ENCODE measurements around the gene INTS1.

INTS1 gene

DNA sequence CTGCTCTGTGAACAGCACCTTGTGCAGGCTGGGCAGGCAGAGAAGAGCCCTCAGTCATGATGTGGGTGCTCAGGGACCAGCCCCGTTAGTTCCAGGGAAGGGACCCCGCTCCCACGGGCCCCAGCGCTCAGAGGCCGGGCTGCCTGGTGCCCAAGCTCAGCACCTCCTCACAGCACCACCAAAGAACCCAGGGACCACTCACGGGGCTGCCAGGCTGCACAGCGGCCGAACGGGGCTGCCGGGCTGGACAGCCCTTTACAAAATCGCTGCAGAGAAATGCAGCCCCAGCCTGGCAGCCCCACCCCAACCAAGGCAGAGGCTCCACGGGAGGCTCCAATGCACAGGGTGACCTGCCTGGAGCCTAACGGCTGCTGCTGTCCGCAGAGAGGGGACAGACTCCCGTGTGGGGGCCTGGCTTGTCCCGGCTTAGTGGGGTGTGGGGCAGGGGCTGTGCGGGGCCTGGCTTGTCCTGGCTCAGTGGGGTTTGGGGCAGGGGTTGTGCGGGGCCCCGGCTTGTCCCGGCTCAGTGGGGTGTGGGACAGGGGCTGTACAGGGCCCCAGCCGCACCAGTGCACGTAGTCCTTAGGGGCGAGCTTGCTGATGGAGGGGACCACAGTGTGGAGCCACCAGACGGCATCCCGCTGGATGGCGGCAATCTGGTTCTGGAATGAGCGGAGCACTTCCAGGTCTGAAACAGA, 9.2 kb downstream of the INTS1 start:
- Histone ChIP-seq H3K9ac (ENCODE audit: low read length) (no peak overlapping the region), H3K27ac (ENCODE audit: low read depth, low read length) (no peak overlapping the region), H3K36me3 (ENCODE audit: control insufficient read depth, insufficient read depth, low read length) (peaks cover 36% of the 10 kb centered on the region), H3K27me3 (ENCODE audit: control insufficient read depth, insufficient read depth, low read length) (no peaks in the 10 kb centered on the region), H3K4me3 (ENCODE audit: low read length) (no peak overlapping the region), H3K4me1 (ENCODE audit: control insufficient read depth, insufficient read depth, low read length) (no peaks in the 10 kb centered on the region)

DNA sequence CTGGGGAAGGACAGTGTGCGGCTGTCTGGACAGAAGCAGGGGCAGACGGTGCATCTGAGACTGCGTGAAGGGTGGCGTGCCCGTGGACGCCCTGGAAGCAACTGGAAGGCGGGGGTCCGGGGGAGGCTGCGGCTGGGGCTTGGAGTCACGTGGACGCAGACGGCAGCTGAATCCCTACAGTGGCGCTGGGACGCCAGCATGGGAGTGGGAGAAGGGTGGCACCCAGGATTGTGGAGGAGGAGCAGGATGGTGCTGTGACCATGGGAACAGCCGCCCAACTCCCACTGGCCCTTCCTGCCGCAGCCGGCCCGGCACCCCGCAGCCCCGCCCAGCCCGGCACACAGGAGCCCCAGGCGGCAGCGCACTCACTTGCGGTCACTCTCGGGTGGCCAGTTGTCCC, 9.7 kb downstream of the INTS1 start:
- H3K27ac ChIP-seq (ENCODE audit: low read depth, low read length), result no peak overlapping the region
- no peak overlapping the region for H3K9ac ChIP-seq (ENCODE audit: low read length)
- H3K36me3 ChIP-seq (ENCODE audit: control insufficient read depth, insufficient read depth, low read length), result peaks cover 37% of the 10 kb centered on the region

DNA sequence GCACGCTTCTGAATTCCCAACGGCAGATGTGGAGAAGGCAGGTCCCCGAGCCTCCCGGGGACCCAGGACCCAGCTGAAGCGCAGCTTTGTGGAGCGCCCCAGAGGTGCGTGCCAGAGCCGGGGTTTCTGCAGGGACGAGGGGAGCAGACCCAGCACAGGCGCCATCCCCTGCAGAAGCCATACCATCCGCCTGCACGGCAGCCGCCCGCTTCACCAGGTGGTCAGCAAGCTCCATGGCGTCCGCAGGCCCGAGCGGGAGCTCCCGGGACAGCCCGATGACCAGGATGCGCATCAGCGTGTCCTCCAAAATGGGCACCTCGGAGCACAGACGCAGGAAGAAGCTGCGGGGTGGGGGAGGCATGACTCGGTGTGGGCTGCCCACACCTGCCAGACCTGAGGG, 10.6 kb downstream of the INTS1 start:
- no peak overlapping the region for H3K4me3 ChIP-seq (ENCODE audit: low read length)
- H3K36me3 ChIP-seq (ENCODE audit: control insufficient read depth, insufficient read depth, low read length), result peaks cover 41% of the 10 kb centered on the region
- no peaks in the 10 kb centered on the region for H3K4me1 ChIP-seq (ENCODE audit: control insufficient read depth, insufficient read depth, low read length)
- no peak overlapping the region for H3K9ac ChIP-seq (ENCODE audit: low read length)
- H3K27me3 ChIP-seq (ENCODE audit: control insufficient read depth, insufficient read depth, low read length), result no peaks in the 10 kb centered on the region
- no peak overlapping the region for H3K27ac ChIP-seq (ENCODE audit: low read depth, low read length)

More for the DNA sequence above, 9.7 kb downstream of the INTS1 start:
- no peaks in the 10 kb centered on the region for H3K27me3 ChIP-seq (ENCODE audit: control insufficient read depth, insufficient read depth, low read length)
- no peaks in the 10 kb centered on the region for H3K4me1 ChIP-seq (ENCODE audit: control insufficient read depth, insufficient read depth, low read length)
- no peak overlapping the region for H3K4me3 ChIP-seq (ENCODE audit: low read length)

DNA sequence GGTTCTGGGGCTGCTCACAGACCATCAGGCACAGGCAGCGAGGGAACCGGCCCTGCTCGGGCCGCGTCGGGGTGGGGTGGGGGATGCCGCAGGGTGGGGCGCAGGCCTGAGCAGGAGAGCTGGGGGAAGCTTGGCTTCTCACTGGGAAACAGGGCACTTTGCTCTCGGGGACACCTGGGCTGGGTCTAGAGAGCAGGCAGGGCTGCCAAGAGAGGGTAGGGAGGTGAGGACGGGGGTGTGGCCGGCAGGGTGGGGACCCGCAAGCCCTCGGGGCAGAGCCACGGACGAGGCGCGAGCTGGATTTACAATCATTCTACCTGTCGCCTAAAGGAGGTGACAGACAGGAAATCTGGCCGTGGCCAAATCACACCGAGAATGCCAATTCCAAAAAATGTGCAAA, 11.1 kb downstream of the INTS1 start:
- Histone ChIP-seq H3K27ac (ENCODE audit: low read depth, low read length) (no peak overlapping the region), H3K36me3 (ENCODE audit: control insufficient read depth, insufficient read depth, low read length) (peaks cover 44% of the 10 kb centered on the region), H3K4me1 (ENCODE audit: control insufficient read depth, insufficient read depth, low read length) (no peaks in the 10 kb centered on the region), H3K27me3 (ENCODE audit: control insufficient read depth, insufficient read depth, low read length) (no peaks in the 10 kb centered on the region), H3K9ac (ENCODE audit: low read length) (no peak overlapping the region), H3K4me3 (ENCODE audit: low read length) (no peak overlapping the region)

DNA sequence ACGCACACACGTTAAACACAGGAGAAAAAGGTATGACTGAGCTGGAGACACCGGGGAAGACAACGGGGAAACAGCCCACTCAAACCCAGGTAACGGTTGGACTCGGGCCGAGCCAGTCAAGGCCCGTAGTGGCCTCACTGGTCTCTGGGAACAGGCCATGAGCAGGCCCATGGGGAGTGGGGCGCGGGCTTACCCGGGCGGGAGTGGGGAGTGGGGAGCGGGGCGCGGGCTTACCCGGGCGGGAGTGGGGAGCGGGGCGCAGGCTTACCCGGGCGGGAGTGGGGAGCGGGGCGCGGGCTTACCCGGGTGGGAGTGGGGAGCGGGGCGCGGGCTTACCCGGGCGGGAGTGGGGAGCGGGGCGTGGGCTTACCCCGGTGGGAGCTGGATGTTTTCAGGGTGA, 11.5 kb downstream of the INTS1 start:
- no peak overlapping the region for H3K4me3 ChIP-seq (ENCODE audit: low read length)
- no peaks in the 10 kb centered on the region for H3K4me1 ChIP-seq (ENCODE audit: control insufficient read depth, insufficient read depth, low read length)
- no peaks in the 10 kb centered on the region for H3K27me3 ChIP-seq (ENCODE audit: control insufficient read depth, insufficient read depth, low read length)
- H3K36me3 ChIP-seq (ENCODE audit: control insufficient read depth, insufficient read depth, low read length), result peaks cover 45% of the 10 kb centered on the region
- H3K27ac ChIP-seq (ENCODE audit: low read depth, low read length), result no peak overlapping the region
- no peak overlapping the region for H3K9ac ChIP-seq (ENCODE audit: low read length)

DNA sequence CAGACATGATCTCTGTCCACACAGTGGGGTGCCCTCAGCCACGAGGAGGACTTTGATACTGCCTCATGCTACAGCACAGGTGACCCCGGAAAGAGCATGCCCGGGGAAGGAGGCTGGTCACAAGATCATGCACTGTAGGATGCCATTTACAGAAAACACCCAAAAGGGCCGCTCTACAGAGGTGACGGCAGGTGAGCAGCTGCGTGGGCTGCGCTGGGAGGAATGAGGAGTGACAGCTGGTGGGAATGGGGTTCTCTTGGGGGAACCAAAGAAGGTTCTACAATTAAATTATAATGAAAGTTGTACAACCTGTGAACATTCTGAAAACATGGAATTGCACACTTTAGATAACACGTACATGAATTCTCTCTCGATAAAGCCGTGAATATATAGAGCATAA, 12.0 kb downstream of the INTS1 start:
- H3K4me3 ChIP-seq (ENCODE audit: low read length), result no peak overlapping the region
- no peaks in the 10 kb centered on the region for H3K4me1 ChIP-seq (ENCODE audit: control insufficient read depth, insufficient read depth, low read length)
- peaks cover 42% of the 10 kb centered on the region for H3K36me3 ChIP-seq (ENCODE audit: control insufficient read depth, insufficient read depth, low read length)
- H3K27ac ChIP-seq (ENCODE audit: low read depth, low read length), result no peak overlapping the region
- no peaks in the 10 kb centered on the region for H3K27me3 ChIP-seq (ENCODE audit: control insufficient read depth, insufficient read depth, low read length)
- no peak overlapping the region for H3K9ac ChIP-seq (ENCODE audit: low read length)

DNA sequence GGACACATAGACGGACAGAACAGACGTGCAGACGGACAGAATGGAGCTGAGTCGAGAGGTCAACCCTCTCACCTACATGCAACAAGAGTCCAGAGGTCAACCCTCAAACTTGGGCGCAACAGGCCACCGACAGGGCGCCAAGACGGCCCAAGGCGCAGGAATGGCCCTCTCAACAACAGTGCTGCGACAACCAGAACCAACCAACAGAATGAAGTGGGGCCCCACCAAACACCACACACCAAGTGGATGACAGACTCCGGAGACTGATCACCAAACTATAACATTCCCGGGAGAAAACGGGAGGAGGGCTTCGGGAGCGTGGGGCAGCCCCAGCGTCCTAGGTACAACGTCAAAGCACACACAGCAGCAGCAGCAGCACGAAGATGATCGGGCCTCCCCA, 13.4 kb downstream of the INTS1 start:
- H3K27me3 ChIP-seq (ENCODE audit: control insufficient read depth, insufficient read depth, low read length), result no peaks in the 10 kb centered on the region
- peaks cover 40% of the 10 kb centered on the region for H3K36me3 ChIP-seq (ENCODE audit: control insufficient read depth, insufficient read depth, low read length)
- H3K27ac ChIP-seq (ENCODE audit: low read depth, low read length), result no peak overlapping the region
- H3K4me3 ChIP-seq (ENCODE audit: low read length), result no peak overlapping the region
- H3K4me1 ChIP-seq (ENCODE audit: control insufficient read depth, insufficient read depth, low read length), result no peaks in the 10 kb centered on the region
- no peak overlapping the region for H3K9ac ChIP-seq (ENCODE audit: low read length)

DNA sequence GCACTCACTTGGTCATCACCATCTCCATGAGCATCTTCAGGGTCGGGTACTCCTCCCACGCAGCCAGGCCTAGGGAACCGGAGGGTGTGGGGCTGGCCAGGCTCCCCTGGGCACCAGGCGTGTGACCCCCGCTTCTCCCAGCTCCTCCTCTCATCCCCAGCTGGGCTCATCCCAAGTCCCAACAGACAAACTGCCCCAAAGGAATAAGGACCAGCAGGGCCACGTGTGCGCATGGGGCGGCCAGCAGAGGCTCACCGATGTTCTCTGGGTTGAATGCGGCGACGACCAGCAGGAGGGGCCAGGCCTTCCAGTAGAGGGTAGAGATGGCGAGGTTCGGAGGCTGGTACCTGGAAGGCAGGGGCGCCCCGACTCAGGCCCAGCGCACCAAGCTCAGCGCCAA, 14.9 kb downstream of the INTS1 start:
- H3K4me1 ChIP-seq (ENCODE audit: control insufficient read depth, insufficient read depth, low read length), result no peaks in the 10 kb centered on the region
- H3K27ac ChIP-seq (ENCODE audit: low read depth, low read length), result no peak overlapping the region
- H3K27me3 ChIP-seq (ENCODE audit: control insufficient read depth, insufficient read depth, low read length), result no peaks in the 10 kb centered on the region
- no peak overlapping the region for H3K4me3 ChIP-seq (ENCODE audit: low read length)
- peaks cover 47% of the 10 kb centered on the region for H3K36me3 ChIP-seq (ENCODE audit: control insufficient read depth, insufficient read depth, low read length)
- no peak overlapping the region for H3K9ac ChIP-seq (ENCODE audit: low read length)

DNA sequence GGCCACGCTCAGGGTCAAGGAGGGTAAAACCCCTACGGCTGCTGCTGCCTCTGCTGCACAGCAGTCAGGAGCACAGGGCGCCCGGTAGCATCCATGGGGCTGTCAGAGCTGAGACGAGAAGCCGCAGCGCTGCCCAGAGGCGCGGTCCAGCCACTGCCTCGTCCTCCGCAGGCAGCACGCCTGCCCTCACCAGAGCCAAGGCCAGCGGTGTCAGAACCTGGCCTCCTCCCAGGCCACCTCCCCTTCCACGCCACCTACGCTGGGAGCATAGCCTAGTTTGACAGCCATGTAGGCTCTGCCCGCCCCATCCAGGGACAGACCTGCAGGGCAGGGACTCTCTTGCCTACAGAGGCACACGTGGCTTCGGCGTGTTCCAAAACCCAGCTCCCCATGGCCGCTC, 16.2 kb downstream of the INTS1 start:
- H3K27me3 ChIP-seq (ENCODE audit: control insufficient read depth, insufficient read depth, low read length), result no peaks in the 10 kb centered on the region
- H3K36me3 ChIP-seq (ENCODE audit: control insufficient read depth, insufficient read depth, low read length), result peaks cover 55% of the 10 kb centered on the region
- no peak overlapping the region for H3K9ac ChIP-seq (ENCODE audit: low read length)
- no peak overlapping the region for H3K4me3 ChIP-seq (ENCODE audit: low read length)
- H3K4me1 ChIP-seq (ENCODE audit: control insufficient read depth, insufficient read depth, low read length), result no peaks in the 10 kb centered on the region
- no peak overlapping the region for H3K27ac ChIP-seq (ENCODE audit: low read depth, low read length)

DNA sequence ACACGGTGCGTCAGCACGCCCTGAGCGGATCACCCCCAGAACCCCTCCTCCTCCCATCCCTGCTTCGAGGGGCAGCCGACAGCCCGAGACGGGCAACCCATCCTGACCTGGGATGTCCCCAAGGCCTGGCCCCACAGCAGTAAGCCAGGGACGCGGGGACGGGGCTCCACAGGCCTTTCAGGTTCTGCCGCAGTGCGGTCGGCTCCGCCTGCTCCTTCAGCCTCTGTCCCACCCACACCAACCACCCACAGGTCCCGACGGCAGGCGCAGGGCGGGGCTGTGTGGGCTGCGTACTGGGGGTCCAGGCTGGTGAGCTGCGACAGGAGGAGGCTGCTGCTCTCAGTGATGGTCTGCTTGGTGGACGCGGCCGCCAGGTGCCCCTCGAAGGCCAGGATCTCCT, 16.7 kb downstream of the INTS1 start:
- no peak overlapping the region for H3K9ac ChIP-seq (ENCODE audit: low read length)
- H3K4me3 ChIP-seq (ENCODE audit: low read length), result no peak overlapping the region
- H3K27me3 ChIP-seq (ENCODE audit: control insufficient read depth, insufficient read depth, low read length), result no peaks in the 10 kb centered on the region
- peaks cover 60% of the 10 kb centered on the region for H3K36me3 ChIP-seq (ENCODE audit: control insufficient read depth, insufficient read depth, low read length)
- H3K27ac ChIP-seq (ENCODE audit: low read depth, low read length), result no peak overlapping the region
- H3K4me1 ChIP-seq (ENCODE audit: control insufficient read depth, insufficient read depth, low read length), result no peaks in the 10 kb centered on the region

DNA sequence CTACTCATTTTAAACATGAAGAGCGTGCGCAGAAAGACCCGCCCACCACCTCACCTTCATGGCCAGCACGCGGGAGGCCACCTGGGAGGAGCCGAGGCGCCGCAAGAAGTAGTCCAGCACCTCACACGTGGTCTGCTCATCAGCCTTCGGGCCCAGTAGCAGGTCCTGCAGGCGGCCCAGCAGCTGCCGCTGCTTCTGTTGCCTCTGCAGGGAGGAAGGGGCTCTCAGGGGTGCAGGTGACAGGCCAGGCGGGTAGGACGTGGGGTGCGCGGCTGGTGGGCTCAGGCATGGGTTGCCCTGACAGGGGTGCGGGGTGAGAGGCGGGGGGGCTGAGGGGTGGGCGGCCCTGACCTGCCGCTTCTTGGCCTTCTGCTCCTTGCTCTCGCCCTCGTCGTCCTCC, 17.6 kb downstream of the INTS1 start:
- H3K4me1 ChIP-seq (ENCODE audit: control insufficient read depth, insufficient read depth, low read length), result no peaks in the 10 kb centered on the region
- H3K36me3 ChIP-seq (ENCODE audit: control insufficient read depth, insufficient read depth, low read length), result peaks cover 55% of the 10 kb centered on the region
- H3K27ac ChIP-seq (ENCODE audit: low read depth, low read length), result no peak overlapping the region
- H3K27me3 ChIP-seq (ENCODE audit: control insufficient read depth, insufficient read depth, low read length), result no peaks in the 10 kb centered on the region
- H3K4me3 ChIP-seq (ENCODE audit: low read length), result no peak overlapping the region
- H3K9ac ChIP-seq (ENCODE audit: low read length), result no peak overlapping the region

DNA sequence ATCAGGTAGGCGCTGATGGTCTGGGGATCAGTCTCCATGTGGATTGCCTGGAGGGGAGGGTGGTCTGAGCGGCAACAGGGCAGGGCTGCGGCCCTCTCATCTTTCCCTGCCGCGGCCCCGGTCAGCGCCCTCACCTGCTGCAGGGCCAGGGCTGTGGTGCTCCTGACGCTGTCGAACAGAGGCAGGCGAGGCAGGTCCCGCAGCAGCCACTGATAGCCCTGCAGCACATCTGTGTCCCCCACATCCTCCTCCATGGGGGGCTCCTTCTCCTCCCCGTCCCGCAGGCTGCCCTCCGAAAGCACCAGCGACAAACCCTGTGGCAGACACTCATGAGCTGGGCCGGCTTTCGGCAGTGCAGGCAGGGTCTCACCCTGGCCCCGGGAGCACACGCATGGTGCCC, 19.0 kb downstream of the INTS1 start:
- H3K36me3 ChIP-seq (ENCODE audit: control insufficient read depth, insufficient read depth, low read length), result peaks cover 45% of the 10 kb centered on the region
- no peaks in the 10 kb centered on the region for H3K27me3 ChIP-seq (ENCODE audit: control insufficient read depth, insufficient read depth, low read length)
- no peak overlapping the region for H3K4me3 ChIP-seq (ENCODE audit: low read length)
- no peak overlapping the region for H3K27ac ChIP-seq (ENCODE audit: low read depth, low read length)
- no peak overlapping the region for H3K9ac ChIP-seq (ENCODE audit: low read length)
- no peaks in the 10 kb centered on the region for H3K4me1 ChIP-seq (ENCODE audit: control insufficient read depth, insufficient read depth, low read length)

DNA sequence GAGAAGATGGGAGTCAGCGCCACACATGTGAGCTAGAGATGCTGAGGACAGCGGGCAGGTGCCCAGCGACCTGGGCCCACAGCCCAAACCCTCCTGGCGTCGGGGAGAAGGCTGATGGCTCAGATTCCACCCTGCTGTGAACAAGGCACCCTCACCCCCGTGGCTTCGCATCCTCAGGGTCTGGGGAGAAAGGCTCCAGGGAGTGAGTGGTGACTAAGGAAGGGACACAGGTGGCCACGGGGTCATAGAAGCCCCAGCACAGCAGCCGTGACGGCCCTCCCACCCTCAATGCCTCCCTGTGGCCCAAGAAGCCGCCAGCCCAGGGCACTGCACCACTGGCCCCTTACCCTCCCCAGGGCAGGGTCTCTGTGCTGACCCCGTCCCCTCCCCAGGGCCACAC, 19.6 kb downstream of the INTS1 start:
- H3K27ac ChIP-seq (ENCODE audit: low read depth, low read length), result no peak overlapping the region
- no peak overlapping the region for H3K9ac ChIP-seq (ENCODE audit: low read length)
- peaks cover 40% of the 10 kb centered on the region for H3K36me3 ChIP-seq (ENCODE audit: control insufficient read depth, insufficient read depth, low read length)
- H3K27me3 ChIP-seq (ENCODE audit: control insufficient read depth, insufficient read depth, low read length), result no peaks in the 10 kb centered on the region
- H3K4me1 ChIP-seq (ENCODE audit: control insufficient read depth, insufficient read depth, low read length), result no peaks in the 10 kb centered on the region
- H3K4me3 ChIP-seq (ENCODE audit: low read length), result no peak overlapping the region

Measured in rectal smooth muscle tissue (tissue), 1 donor.